IMR-90 (cell line): ENCODE data around the gene GUCY2C. TPM values are rescaled to one million over a fixed set of nuclear protein-coding genes. Genes with fewer than 3 reads are reported as not detected.

Experiments used
- ATAC-seq: fragments of 200-7000 bp; cut with Tn5 transposase; 2 replicates; pipeline ENCODE4 v1.9.1; 2020; ENCODE audit warnings: low read depth, mild to moderate bottlenecking, moderate library complexity
- BruUV-seq: library from RNA; stranded (reverse); fragments of 400-500 nt; replicated peaks from 2 replicates; lab custom pipeline; 2021; lab: Mats Ljungman, UMichigan
- CTCF ChIA-PET: fragments of 300-600 bp; formaldehyde crosslinking; extraction: SDS; loops from one replicate; lab custom pipeline; 2021; ENCODE audit warnings: antibody characterized with exemption; lab: Yijun Ruan, JAX
- POLR2A ChIA-PET: fragments of 300-600 bp; sonication (Branson Sonifier 250); formaldehyde crosslinking; loops from one replicate; lab custom pipeline; 2022; ENCODE audit warnings: antibody characterized with exemption; ENCODE audit not compliant: unreplicated experiment; lab: Charles Lee
- DNase-seq: peaks from one replicate; pipeline ENCODE4 v3.0.0; 2013
- H2AFZ ChIP-seq: replicated peaks from 2 replicates; pipeline ENCODE3; 2013; ENCODE audit warnings: low read length, mild to moderate bottlenecking; ENCODE audit not compliant: poor library complexity
- H2AK5ac ChIP-seq: 2 replicates; pipeline ENCODE4 v1.6.1; 2013; ENCODE audit warnings: low read depth, low read length, inconsistent platforms
- H2AK9ac ChIP-seq: replicated peaks from 2 replicates; pipeline ENCODE3; 2013; ENCODE audit warnings: mild to moderate bottlenecking, low read depth, low read length, moderate library complexity; ENCODE audit not compliant: poor library complexity
- H2BK120ac ChIP-seq: 2 replicates; pipeline ENCODE4 v1.6.1; 2013; ENCODE audit warnings: low read depth, low read length, inconsistent platforms
- H2BK15ac ChIP-seq: 3 replicates; pipeline ENCODE4 v1.6.1; 2013; ENCODE audit warnings: low read depth, low read length, inconsistent platforms
- H2BK20ac ChIP-seq: 2 replicates; pipeline ENCODE4 v1.6.1; 2013; ENCODE audit warnings: low read depth, mild to moderate bottlenecking, inconsistent platforms, low read length, moderate library complexity
- H2BK5ac ChIP-seq: 2 replicates; pipeline ENCODE4 v1.6.1; 2013; ENCODE audit warnings: mild to moderate bottlenecking, low read depth, low read length, inconsistent platforms; ENCODE audit not compliant: poor library complexity, severe bottlenecking
- H3K14ac ChIP-seq: replicated peaks from 2 replicates; pipeline ENCODE4 v1.6.1; 2013; ENCODE audit warnings: low read depth, low read length, inconsistent platforms
- H3K18ac ChIP-seq: 2 replicates; pipeline ENCODE4 v1.6.1; 2013; ENCODE audit warnings: low read depth, low read length, control low read depth
- H3K23ac ChIP-seq: 2 replicates; pipeline ENCODE4 v1.6.1; 2013; ENCODE audit warnings: low read depth, low read length, inconsistent platforms
- H3K27ac ChIP-seq: 2 replicates; pipeline ENCODE4 v1.5.1; 2013; ENCODE audit warnings: mild to moderate bottlenecking, control low read depth, low read length; ENCODE audit not compliant: insufficient read depth
- H3K27me3 ChIP-seq: 2 replicates; pipeline ENCODE4 v1.6.1; 2013; ENCODE audit warnings: low read length; ENCODE audit not compliant: control insufficient read depth, insufficient read depth
- H3K36me3 ChIP-seq: 2 replicates; pipeline ENCODE4 v1.6.1; 2013; ENCODE audit warnings: low read length, mixed read lengths; ENCODE audit not compliant: control insufficient read depth, insufficient read depth
- H3K4ac ChIP-seq: 2 replicates; pipeline ENCODE4 v1.6.1; 2013; ENCODE audit warnings: low read depth, low read length, inconsistent platforms
- H3K4me1 ChIP-seq: 2 replicates; pipeline ENCODE4 v1.6.1; 2013; ENCODE audit warnings: low read length, mixed read lengths; ENCODE audit not compliant: control insufficient read depth, insufficient read depth
- H3K4me2 ChIP-seq: 2 replicates; pipeline ENCODE4 v1.6.1; 2013; ENCODE audit warnings: low read depth, mild to moderate bottlenecking, control low read depth, low read length, moderate library complexity
- H3K4me3 ChIP-seq: 2 replicates; pipeline ENCODE4 v1.5.1; 2013; ENCODE audit warnings: low read depth, mild to moderate bottlenecking, control low read depth, low read length, moderate library complexity; ENCODE audit not compliant: insufficient read depth
- H3K56ac ChIP-seq: 2 replicates; pipeline ENCODE4 v1.6.1; 2013; ENCODE audit warnings: low read length, inconsistent platforms; ENCODE audit not compliant: insufficient read depth; ENCODE audit errors: extremely low read depth
- H3K79me1 ChIP-seq, 2 experiments: 2 replicates each; pipeline ENCODE4 v1.6.1; 2013; ENCODE audit warnings: low read length in 2 of 2, inconsistent platforms in 1 of 2, low read depth in 1 of 2
- H3K9ac ChIP-seq: 2 replicates; pipeline ENCODE4 v1.6.1; 2013; ENCODE audit warnings: low read depth, low read length, control low read depth
- H3K9me1 ChIP-seq: 2 replicates; pipeline ENCODE4 v1.6.1; 2013; ENCODE audit warnings: low read length, inconsistent platforms; ENCODE audit not compliant: insufficient read depth
- H3K9me3 ChIP-seq: 2 replicates; pipeline ENCODE4 v1.6.1; 2013; ENCODE audit warnings: low read length; ENCODE audit not compliant: control insufficient read depth, insufficient read depth
- H4K20me1 ChIP-seq: 2 replicates; pipeline ENCODE4 v1.6.1; 2013; ENCODE audit warnings: low read length, inconsistent platforms; ENCODE audit not compliant: insufficient read depth
- H4K5ac ChIP-seq: 2 replicates; pipeline ENCODE4 v1.6.1; 2013; ENCODE audit warnings: mild to moderate bottlenecking, low read depth, low read length, control low read depth
- H4K8ac ChIP-seq, 2 experiments: 2 replicates each; pipeline ENCODE4 v1.6.1; 2013; ENCODE audit warnings: low read depth in 2 of 2, low read length in 2 of 2, control low read depth in 1 of 2, inconsistent platforms in 1 of 2
- H4K91ac ChIP-seq: 2 replicates; pipeline ENCODE4 v1.6.1; 2013; ENCODE audit warnings: low read depth, low read length, inconsistent platforms; ENCODE audit not compliant: insufficient read depth
- CEBPB ChIP-seq: IDR thresholded peaks from 2 replicates; pipeline ENCODE4 v1.6.1; 2012; ENCODE audit warnings: low read depth, low read length, improper control_type of control experiment
- CTCF ChIP-seq: conservative IDR thresholded peaks from 2 replicates; pipeline ENCODE4 v1.5.1; 2012; ENCODE audit warnings: mild to moderate bottlenecking, low read depth, low read length, improper control_type of control experiment
- ELK1 ChIP-seq: fragments of 150-350 bp; IDR thresholded peaks from 2 replicates; pipeline ENCODE4 v1.6.1; 2016; ENCODE audit warnings: low read depth, mild to moderate bottlenecking, low read length, moderate library complexity, borderline replicate concordance
- FOS ChIP-seq: fragments of 150-350 bp; IDR thresholded peaks from 2 replicates; pipeline ENCODE4 v1.6.1; 2016; ENCODE audit warnings: low read depth, low read length
- RAD21 ChIP-seq: IDR thresholded peaks from 2 replicates; pipeline ENCODE4 v1.6.1; 2012; ENCODE audit warnings: low read length, improper control_type of control experiment
- SMC3 ChIP-seq: fragments of 150-350 bp; IDR thresholded peaks from 2 replicates; pipeline ENCODE4 v1.6.1; 2016; ENCODE audit warnings: low read depth, mild to moderate bottlenecking, antibody characterized with exemption, low read length, moderate library complexity
- WGBS, 2 experiments: methylation state at CpG; one replicate each; pipeline versions ENCODE4 v1.1.5 to v1.1.7; 2013; ENCODE audit warnings: missing lambda C conversion rate in 2 of 2; ENCODE audit not compliant: insufficient read length in 1 of 2; ENCODE audit errors: extremely low coverage in 2 of 2; 5-methylcytosine and 5-hydroxymethylcytosine counted together
- dilution Hi-C: fragments of 300-500 bp; cut with HindIII; formaldehyde crosslinking; loops from one replicate; pipeline ENCODE4 v1.14.3; 2018; ENCODE audit warnings: low sequenced_read_pairs; ENCODE audit not compliant: unreplicated experiment
- in situ Hi-C: fragments of 300-500 bp; cut with MboI; formaldehyde crosslinking; loops from 3 replicates; pipeline ENCODE4 v1.14.3; 2019; ENCODE audit warnings: low sequenced_read_pairs, inconsistent platforms, mixed read lengths
- intact Hi-C: fragments of 100-400 bp; cut with micrococcal nuclease; formaldehyde crosslinking; loops from 2 replicates; pipeline ENCODE4 v1.10.0; 2022
- polyA plus RNA-seq, 3 experiments: library from polyadenylated mRNA; depleted of rRNA; stranded (reverse); fragments of >200 nt; gene quantifications; 2 replicates each; pipeline ENCODE4 v1.2.3, GENCODE V29; 2012; ENCODE audit warnings: low replicate concordance in 1 of 3
- total RNA-seq: library from RNA; depleted of rRNA; stranded (reverse); fragments of >200 nt; gene quantifications from 2 replicates; pipeline ENCODE4 v1.2.3, GENCODE V29; 2012

Gene GUCY2C
- total and polyA plus RNA-seq, 2 of the 4 experiments (the other 2 are of a cell fraction): not detected

- no peak for TF ChIP-seq CEBPB
These were observed 76.5 kb downstream of the GUCY2C start (continued) for GRCh38 chr12:14619741-14620501.

GRCh38 chr12:14618983-14619382 is 77.4 kb downstream of the GUCY2C start:
- no peak overlapping the region for H3K9ac ChIP-seq
- CTCF ChIA-PET: interaction anchor here (0.6 to 2.3 kb wide), 6 partner anchors 9 to 381 kb away, joined by 3 to 10 read pairs (median 4); no protein-coding TSS in a partner anchor
- H3K9me1 ChIP-seq: no peaks in the 10 kb centered on the region
- no peak overlapping the region for H3K18ac ChIP-seq
- ATAC-seq: peak; percentile 56; the same call in 1 of the 2 replicates
- H3K79me1 ChIP-seq: no peaks in the 10 kb centered on the region
- H2BK5ac ChIP-seq: no peak overlapping the region
- H2AK9ac ChIP-seq: no peak overlapping the region
- no peaks in the 10 kb centered on the region for H3K27me3 ChIP-seq
- H3K4me2 ChIP-seq: no peak overlapping the region
- BruUV-seq: no TSS peak
- no peaks in the 10 kb centered on the region for H3K4me1 ChIP-seq
- H4K20me1 ChIP-seq: no peaks in the 10 kb centered on the region
- intact Hi-C loops: loop anchor here (1.0 to 5.0 kb wide), 3 partner anchors 252 to 432 kb away; partner anchors contain the start of gene ATF7IP
- no peak overlapping the region for H3K4me3 ChIP-seq
- no peak overlapping the region for H4K8ac ChIP-seq
- no peak overlapping the region for H2AK5ac ChIP-seq
- H3K27ac ChIP-seq: no peak overlapping the region
- H3K14ac ChIP-seq: no peak overlapping the region
- H4K5ac ChIP-seq: no peak overlapping the region
- H2AFZ ChIP-seq: no peak overlapping the region
- H2BK20ac ChIP-seq: no peak overlapping the region
- H3K4ac ChIP-seq: no peak overlapping the region
- no peak overlapping the region for H3K23ac ChIP-seq
- no peaks in the 10 kb centered on the region for H3K36me3 ChIP-seq
- no peak overlapping the region for H2BK15ac ChIP-seq
- peak; percentile 16 for DNase-seq
- H3K9me3 ChIP-seq: no peaks in the 10 kb centered on the region
- POLR2A ChIA-PET: no interaction called here
- dilution Hi-C loops: no loop called here
- no CpG with 5 or more reads among the region's 4 CpGs for WGBS, 2 experiments
- TF ChIP-seq RAD21 (peak; percentile 39; the same call in 1 of the 2 replicates), SMC3 (peak; percentile 29; the same call in 1 of the 2 replicates), FOS (no peak), CEBPB (no peak), ELK1 (no peak), CTCF (peak; percentile 42)
- no peak overlapping the region for H2BK120ac ChIP-seq
- H4K91ac ChIP-seq: no peak overlapping the region
- H3K56ac ChIP-seq: no peak overlapping the region
- in situ Hi-C loops: loop anchor here (10.0 kb wide), 1 partner anchor 384 kb away; no protein-coding TSS in a partner anchor
